ENCODE measurements around the gene EFNA4.

Gene EFNA4

GRCh38 chr1:155107309-155108264 lies 44.0 kb downstream of the EFNA4 start:
- no peak for TF ChIP-seq CTCF (IDR thresholded peaks at IDR 0.05)

GRCh38 chr1:155108296-155108695 lies 44.8 kb downstream of the EFNA4 start:
- TF ChIP-seq CTCF (IDR thresholded peaks at IDR 0.05) = no peak

GRCh38 chr1:155110381-155110780 lies 46.8 kb downstream of the EFNA4 start:
- no peak for TF ChIP-seq CTCF (IDR thresholded peaks at IDR 0.05)

GRCh38 chr1:155110826-155111225 lies 47.3 kb downstream of the EFNA4 start:
- no peak for TF ChIP-seq CTCF (IDR thresholded peaks at IDR 0.05)

GRCh38 chr1:155113450-155113980 lies 50.0 kb downstream of the EFNA4 start:
- no peak for TF ChIP-seq CTCF (IDR thresholded peaks at IDR 0.05)

- TF ChIP-seq CTCF (IDR thresholded peaks at IDR 0.05) = no peak
These were observed 52.7 kb downstream of the EFNA4 start for GRCh38 chr1:155116113-155116764.

GRCh38 chr1:155117610-155118009 lies 54.1 kb downstream of the EFNA4 start:
- no peak for TF ChIP-seq CTCF (IDR thresholded peaks at IDR 0.05)

Data from LNCAP (cell line).